ENCODE data around the gene EBNA1BP2. TPM values are rescaled to one million over a fixed set of nuclear protein-coding genes. Genes with fewer than 3 reads are reported as not detected.
"Not testable (repeated sequence)": the region's sequence is repeated elsewhere in the genome, so short reads cannot be mapped to it uniquely, and the experiment has no call there.

Gene EBNA1BP2
- total and polyA plus RNA-seq, 2 of the 4 experiments (the other 2 are of a cell fraction): 82.8 to 135 TPM

DNA sequence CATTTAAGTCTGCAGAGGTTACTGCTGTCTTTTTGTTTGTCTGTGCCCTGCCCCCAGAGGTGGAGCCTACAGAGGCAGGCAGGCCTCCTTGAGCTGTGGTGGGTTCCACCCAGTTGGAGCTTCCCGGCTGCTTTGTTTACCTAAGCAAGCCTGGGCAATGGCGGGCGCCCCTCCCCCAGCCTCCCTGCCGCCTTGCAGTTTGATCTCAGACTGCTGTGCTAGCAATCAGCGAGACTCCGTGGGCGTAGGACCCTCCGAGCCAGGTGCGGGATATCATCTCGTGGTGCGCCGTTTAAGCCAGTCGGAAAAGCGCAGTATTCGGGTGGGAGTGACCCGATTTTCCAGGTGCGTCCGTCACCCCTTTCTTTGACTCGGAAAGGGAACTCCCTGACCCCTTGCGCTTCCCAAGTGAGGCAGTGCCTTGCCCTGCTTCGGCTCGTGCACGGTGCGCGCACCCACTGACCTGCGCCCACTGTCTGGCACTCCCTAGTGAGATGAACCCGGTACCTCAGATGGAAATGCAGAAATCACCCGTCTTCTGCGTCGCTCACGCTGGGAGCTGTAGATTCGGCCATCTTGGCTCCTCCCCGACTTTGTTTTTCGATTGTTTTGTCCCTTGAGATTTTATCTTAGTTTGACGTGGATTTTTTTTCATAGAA, 52.0 kb downstream of the EBNA1BP2 start:
- H2BK20ac ChIP-seq (ENCODE audit: low read depth, low read length); H2BK5ac ChIP-seq (ENCODE audit: low read depth, low read length, poor library complexity, severe bottlenecking); H3K9me3 ChIP-seq (ENCODE audit: control insufficient read depth, insufficient read depth, low read length); POLR2A ChIA-PET (ENCODE audit: unreplicated experiment); H2AK5ac ChIP-seq (ENCODE audit: low read depth, low read length); H3K4me2 ChIP-seq (ENCODE audit: low read depth, low read length); in situ Hi-C loops (cut with MboI; ENCODE audit: low sequenced_read_pairs); intact Hi-C loops (cut with micrococcal nuclease); H4K20me1 ChIP-seq (ENCODE audit: insufficient read depth, low read length); H3K27me3 ChIP-seq (ENCODE audit: control insufficient read depth, insufficient read depth, low read length); H3K56ac ChIP-seq (ENCODE audit: extremely low read depth, insufficient read depth, low read length); H3K9me1 ChIP-seq (ENCODE audit: insufficient read depth, low read length); H4K5ac ChIP-seq (ENCODE audit: low read depth, low read length); H3K27ac ChIP-seq (ENCODE audit: insufficient read depth, low read length); dilution Hi-C loops (cut with HindIII; ENCODE audit: low sequenced_read_pairs, unreplicated experiment); H2AFZ ChIP-seq (replicated peaks; ENCODE audit: low read length, poor library complexity); H3K4me3 ChIP-seq (ENCODE audit: insufficient read depth, low read depth, low read length); ATAC-seq (ENCODE audit: low read depth); H3K14ac ChIP-seq (replicated peaks; ENCODE audit: low read depth, low read length); DNase-seq; H3K79me1 ChIP-seq (ENCODE audit: low read depth in 1 of 2, low read length in 2 of 2); H2AK9ac ChIP-seq (replicated peaks; ENCODE audit: low read depth, low read length, poor library complexity); BruUV-seq (replicated peaks); H3K36me3 ChIP-seq (ENCODE audit: control insufficient read depth, insufficient read depth, low read length); CTCF ChIA-PET; H3K4ac ChIP-seq (ENCODE audit: low read depth, low read length); H3K9ac ChIP-seq (ENCODE audit: low read depth, low read length); H4K91ac ChIP-seq (ENCODE audit: insufficient read depth, low read depth, low read length); H4K8ac ChIP-seq (ENCODE audit: low read depth in 2 of 2, low read length in 2 of 2); H2BK15ac ChIP-seq (ENCODE audit: low read depth, low read length); H3K18ac ChIP-seq (ENCODE audit: low read depth, low read length); H2BK120ac ChIP-seq (ENCODE audit: low read depth, low read length); H3K23ac ChIP-seq (ENCODE audit: low read depth, low read length); H3K4me1 ChIP-seq (ENCODE audit: control insufficient read depth, insufficient read depth, low read length): not testable (repeated sequence)
- WGBS, 2 experiments (ENCODE audit: extremely low coverage in 2 of 2, insufficient read length in 1 of 2): no CpG with 5 or more reads among the region's 35 CpGs

Small RNA genes within 50 kb of the gene (microRNA-seq; reads per million reads assigned to microRNA genes)
- 1.1 reads per million for gene MIR6733 (ENCODE audit: unreplicated experiment)
- gene RNA5SP46 (ENCODE audit: insufficient read depth, insufficient read length): not detected

Small RNA genes within 50 kb of the gene (small RNA-seq; reads per million reads assigned to genes)
- gene RNA5SP46: 0 reads per million in 5 experiments

Other genes starting within 250 kb of the EBNA1BP2 start
- gene SLC2A1, start 213.4 kb downstream of the EBNA1BP2 start, total RNA-seq (2012; rRNA removed): 203 and 395 TPM in 2 replicates
- gene SLC2A1, start 213.4 kb downstream of the EBNA1BP2 start, polyA plus RNA-seq (2012; rRNA removed): 200 and 208 TPM in 2 replicates
- 0.28 and 0.36 TPM in 2 replicates for gene CFAP57, start within 50 bp of the EBNA1BP2 start, total RNA-seq (2012; rRNA removed)
- gene CFAP57, start within 50 bp of the EBNA1BP2 start, polyA plus RNA-seq (2012; rRNA removed): 0.19 and 0.29 TPM in 2 replicates
- under 0.01 TPM in 1 of 2 replicates, not detected in the other for gene TMEM125, start 97.7 kb upstream of the EBNA1BP2 start, total RNA-seq (2012; rRNA removed)
- gene TMEM125, start 97.7 kb upstream of the EBNA1BP2 start, polyA plus RNA-seq (2012; rRNA removed): 0.03 and 0.10 TPM in 2 replicates
- gene C1orf210, start 113.3 kb upstream of the EBNA1BP2 start, total RNA-seq (2012; rRNA removed): not detected in 2 replicates
- gene C1orf210, start 113.3 kb upstream of the EBNA1BP2 start, polyA plus RNA-seq (2012; rRNA removed): not detected in 2 replicates
- gene TIE1, start 128.7 kb upstream of the EBNA1BP2 start, total RNA-seq (2012; rRNA removed): 2.3 and 3.3 TPM in 2 replicates
- 7.5 and 8.5 TPM in 2 replicates for gene TIE1, start 128.7 kb upstream of the EBNA1BP2 start, polyA plus RNA-seq (2012; rRNA removed)
- not detected in 2 replicates for gene MPL, start 165.5 kb upstream of the EBNA1BP2 start, total RNA-seq (2012; rRNA removed)
- gene MPL, start 165.5 kb upstream of the EBNA1BP2 start, polyA plus RNA-seq (2012; rRNA removed): 0.12 TPM in 1 of 2 replicates, not detected in the other
- gene CDC20, start 186.7 kb upstream of the EBNA1BP2 start, total RNA-seq (2012; rRNA removed): 78.0 and 103 TPM in 2 replicates
- gene CDC20, start 186.7 kb upstream of the EBNA1BP2 start, polyA plus RNA-seq (2012; rRNA removed): 107 and 115 TPM in 2 replicates
- gene ELOVL1, start 195.7 kb upstream of the EBNA1BP2 start, total RNA-seq (2012; rRNA removed): 66.4 and 88.9 TPM in 2 replicates
- gene ELOVL1, start 195.7 kb upstream of the EBNA1BP2 start, polyA plus RNA-seq (2012; rRNA removed): 203 and 211 TPM in 2 replicates
- gene MED8, start 217.5 kb upstream of the EBNA1BP2 start, total RNA-seq (2012; rRNA removed): 114 and 120 TPM in 2 replicates
- 53.7 and 61.1 TPM in 2 replicates for gene MED8, start 217.5 kb upstream of the EBNA1BP2 start, polyA plus RNA-seq (2012; rRNA removed)
- gene SZT2, start 217.6 kb upstream of the EBNA1BP2 start, total RNA-seq (2012; rRNA removed): 9.5 and 9.7 TPM in 2 replicates
- gene SZT2, start 217.6 kb upstream of the EBNA1BP2 start, polyA plus RNA-seq (2012; rRNA removed): 14.3 and 15.7 TPM in 2 replicates

Data from IMR-90 (cell line).